Lower leg skin (tissue), 3 donors: ENCODE measurements around the gene GJB2.

Experiments
- POLR2A ChIP-seq, 2 donors: fragments of 450-650 bp; IDR thresholded peaks; one replicate each; pipeline ENCODE4 v1.6.1; 2016 to 2017; ENCODE audit warnings: antibody characterized with exemption in 2 of 2, mild to moderate bottlenecking in 1 of 2, moderate library complexity in 1 of 2
- TF ChIP-seq, protein P1 (sequence below), 3 donors: fragments of 450-650 bp; IDR thresholded peaks; one replicate each; pipeline ENCODE4 v1.5.1; 2016; ENCODE audit warnings: antibody characterized with exemption in 3 of 3, mild to moderate bottlenecking in 3 of 3, moderate library complexity in 2 of 3

DNA sequence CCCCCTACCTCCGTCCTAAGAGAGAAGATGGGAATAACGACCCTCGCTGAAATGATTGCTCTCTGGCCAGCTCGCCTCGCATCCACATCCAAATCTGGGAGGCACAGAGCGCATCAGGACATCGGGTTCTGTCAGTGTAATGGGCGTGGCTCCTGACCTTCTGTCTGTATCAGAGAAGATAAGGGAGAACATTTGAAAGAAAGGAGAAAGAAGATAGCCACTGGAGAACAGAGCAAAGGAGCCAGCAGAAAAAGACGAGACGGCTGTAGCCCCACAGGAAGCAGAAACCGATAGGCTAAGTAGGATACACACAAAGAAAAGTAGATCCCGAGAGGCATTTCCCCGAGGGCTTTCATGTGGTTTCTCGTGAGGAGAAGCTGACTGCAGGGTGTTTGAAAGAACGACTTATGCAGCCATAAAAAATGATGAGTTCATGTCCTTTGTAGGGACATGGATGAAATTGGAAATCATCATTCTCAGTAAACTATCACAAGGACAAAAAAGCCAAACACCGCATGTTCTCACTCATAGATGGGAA lies 14.0 kb upstream of the GJB2 start:
- TF ChIP-seq, protein P1, sequence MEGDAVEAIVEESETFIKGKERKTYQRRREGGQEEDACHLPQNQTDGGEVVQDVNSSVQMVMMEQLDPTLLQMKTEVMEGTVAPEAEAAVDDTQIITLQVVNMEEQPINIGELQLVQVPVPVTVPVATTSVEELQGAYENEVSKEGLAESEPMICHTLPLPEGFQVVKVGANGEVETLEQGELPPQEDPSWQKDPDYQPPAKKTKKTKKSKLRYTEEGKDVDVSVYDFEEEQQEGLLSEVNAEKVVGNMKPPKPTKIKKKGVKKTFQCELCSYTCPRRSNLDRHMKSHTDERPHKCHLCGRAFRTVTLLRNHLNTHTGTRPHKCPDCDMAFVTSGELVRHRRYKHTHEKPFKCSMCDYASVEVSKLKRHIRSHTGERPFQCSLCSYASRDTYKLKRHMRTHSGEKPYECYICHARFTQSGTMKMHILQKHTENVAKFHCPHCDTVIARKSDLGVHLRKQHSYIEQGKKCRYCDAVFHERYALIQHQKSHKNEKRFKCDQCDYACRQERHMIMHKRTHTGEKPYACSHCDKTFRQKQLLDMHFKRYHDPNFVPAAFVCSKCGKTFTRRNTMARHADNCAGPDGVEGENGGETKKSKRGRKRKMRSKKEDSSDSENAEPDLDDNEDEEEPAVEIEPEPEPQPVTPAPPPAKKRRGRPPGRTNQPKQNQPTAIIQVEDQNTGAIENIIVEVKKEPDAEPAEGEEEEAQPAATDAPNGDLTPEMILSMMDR (IDR thresholded peaks at IDR 0.05) = no peak
- no peak for TF ChIP-seq POLR2A (IDR thresholded peaks at IDR 0.05)
